Ovary (tissue), 9 donors: ENCODE measurements around the gene SNCG. TPM values are rescaled to one million over a fixed set of nuclear protein-coding genes. Genes with fewer than 3 reads are reported as not detected.
"Not testable (repeated sequence)": the region's sequence is repeated elsewhere in the genome, so short reads cannot be mapped to it uniquely, and the experiment has no call there.

Experiments used
- DNase-seq, 5 donors: peaks; one replicate each; pipeline ENCODE4 v3.0.0-alpha.2; 2019 to 2020
- H3K27ac ChIP-seq, 2 donors: fragments of 200-600 bp; one replicate each; pipeline versions ENCODE4 v1.5.1 to v1.8.0; 2019 to 2022
- H3K27me3 ChIP-seq: fragments of 200-600 bp; one replicate; pipeline ENCODE4 v1.8.0; 2022
- H3K36me3 ChIP-seq: fragments of 200-600 bp; sonication (generic); one replicate; pipeline ENCODE4 v1.5.1; 2019
- H3K4me1 ChIP-seq: one replicate; pipeline ENCODE4 v1.8.1; 2013; ENCODE audit warnings: mild to moderate bottlenecking, moderate library complexity; ENCODE audit not compliant: insufficient read depth
- H3K4me3 ChIP-seq: fragments of 200-600 bp; sonication (generic); one replicate; pipeline ENCODE4 v1.5.1; 2017
- H3K9me3 ChIP-seq, 2 donors: fragments of 200-600 bp in 1 of 2; sonication (generic) in 1 of 2; one replicate each; pipeline versions ENCODE4 v1.5.1 to v1.8.1; 2013 to 2019; ENCODE audit warnings: mild to moderate bottlenecking in 1 of 2, moderate library complexity in 1 of 2
- CTCF ChIP-seq, 3 donors: fragments of 450-650 bp in 2 of 3; fragments of 200-600 bp in 1 of 3; IDR thresholded peaks; one replicate each; pipeline versions ENCODE4 v1.5.1 to v1.8.0; 2016 to 2022; ENCODE audit warnings: antibody characterized with exemption in 3 of 3, mild to moderate bottlenecking in 1 of 3
- EP300 ChIP-seq: sonication (generic); formaldehyde crosslinking; IDR thresholded peaks from one replicate; pipeline ENCODE4 v1.6.1; 2017; ENCODE audit warnings: antibody characterized with exemption
- POLR2A ChIP-seq: fragments of 450-650 bp; IDR thresholded peaks from one replicate; pipeline ENCODE4 v1.6.1; 2017; ENCODE audit warnings: antibody characterized with exemption, mild to moderate bottlenecking, moderate library complexity
- WGBS, 3 donors: extraction: QIAGEN DNeasy Blood & Tissue Kit in 1 of 3; methylation state at CpG; one replicate each; pipeline versions ENCODE4 v1.1.5 to v1.1.7; 2013 to 2017; 5-methylcytosine and 5-hydroxymethylcytosine counted together
- intact Hi-C, 4 donors: fragments of 100-400 bp; cut with DNase I; formaldehyde crosslinking; loops; one replicate each; pipeline versions ENCODE4 v1.11.0 to v1.15.1; 2022 to 2023
- polyA plus RNA-seq, 2 donors: library from polyadenylated mRNA; stranded (reverse); fragments of 200-250 nt in 1 of 2; fragments of 350-450 nt in 1 of 2; fragmentation: Illumina TruSeq in 1 of 2; extraction: RNeasy Lipid Tissue Mini Kit (QIAGEN cat#74804) in 1 of 2; gene quantifications; one replicate each; pipeline ENCODE4 v1.2.3, GENCODE V29; 2013 to 2014
- small RNA-seq: library from RNA; depleted of rRNA; stranded (forward); fragments of <200 nt; gene quantifications from one replicate; pipeline ENCODE3, GENCODE V24; 2016
- total RNA-seq, 7 donors: library from RNA; depleted of rRNA in 2 of 7; stranded (reverse); fragments of >200 nt in 2 of 7; fragmentation: NEBNext Ultra II Directional in 3 of 7; extraction: Animal tissue kit (Norgen Biotek cat#: 25700) in 3 of 7; gene quantifications; one replicate each; pipeline versions ENCODE4 v1.1.0 to v1.2.4, GENCODE V29; 2016 to 2023
- donor health status: DM: no; HTN: no; CAD: no; lungs with moderate emphysema.
- donor health status: DM: no; HTN: no; CAD: no.
- donor health status: Bipolar disorder and iron deficiency.
- donor health status: DM: yes; HTN: yes; CAD: no.
- donor health status: DM: no; HTN: no; CAD: no.
- donor health status: DM: yes; HTN: yes; CAD: no.

SNCG gene
- total and polyA plus RNA-seq, 9 donors = 13.7 to 76.1 (median 41.9) TPM

- 36 to 63% (median 42%) methylated on average over 2 of the region's 2 CpGs for WGBS, 3 donors
- no peaks in the 10 kb centered on the region for H3K36me3 ChIP-seq
- no peak overlapping the region for H3K27ac ChIP-seq
These were observed 34.5 kb downstream of the SNCG start for GRCh38 chr10:86992929-86993328.

DNA sequence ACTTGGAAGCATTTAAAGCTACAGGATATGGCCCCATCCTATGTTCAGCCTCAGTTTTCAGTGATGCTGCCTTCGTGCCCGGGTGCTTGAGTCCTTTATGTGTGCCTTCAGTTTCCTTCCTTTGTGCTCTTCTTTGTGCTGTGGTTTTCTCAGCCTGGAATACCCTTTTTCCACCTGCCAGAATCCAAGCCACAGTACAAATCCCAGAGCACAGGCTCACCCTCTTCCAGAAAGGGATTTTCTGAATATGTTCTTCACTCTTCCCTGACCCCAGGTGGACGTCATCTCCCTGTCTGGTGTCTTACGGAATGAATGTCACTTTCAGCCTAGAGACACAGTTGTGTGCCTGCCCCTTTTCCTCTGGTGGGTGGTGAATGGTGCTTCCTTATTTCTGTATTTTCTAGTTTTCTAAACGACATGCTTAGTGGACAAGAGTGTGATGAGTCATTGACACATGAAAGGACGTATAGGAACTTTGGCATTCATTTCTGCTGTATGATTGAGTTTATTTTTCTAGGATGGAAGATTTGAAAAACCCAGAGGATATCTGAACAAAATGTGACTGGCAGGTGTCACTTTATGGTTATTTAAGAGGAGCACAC, 41.5 kb downstream of the SNCG start:
- H3K4me3 ChIP-seq, DNase-seq, H3K27me3 ChIP-seq, H3K36me3 ChIP-seq, H3K4me1 ChIP-seq, intact Hi-C loops, H3K27ac ChIP-seq, H3K9me3 ChIP-seq: not testable (repeated sequence)
- 81 to 88% (median 86%) methylated on average over 6 of the region's 6 CpGs for WGBS, 3 donors

More at GRCh38 chr10:86992929-86993328, 34.5 kb downstream of the SNCG start:
- H3K27me3 ChIP-seq = no peaks in the 10 kb centered on the region
- no peaks in the 10 kb centered on the region for H3K9me3 ChIP-seq
- TF ChIP-seq CTCF (IDR thresholded peaks at IDR 0.05) (no peak), EP300 (no peak), POLR2A (no peak)
- no peak for DNase-seq
- H3K4me1 ChIP-seq = no peaks in the 10 kb centered on the region
- intact Hi-C loops = no loop called here
- H3K4me3 ChIP-seq = no peak overlapping the region

GRCh38 chr10:87000491-87000890, 42.1 kb downstream of the SNCG start:
- Histone ChIP-seq H3K9me3 (no peaks in the 10 kb centered on the region), H3K4me3 (no peak overlapping the region), H3K36me3 (no peaks in the 10 kb centered on the region), H3K27me3 (no peaks in the 10 kb centered on the region), H3K27ac (no peak overlapping the region), H3K4me1 (no peaks in the 10 kb centered on the region)
- no peak for TF ChIP-seq CTCF (IDR thresholded peaks at IDR 0.05)
- no peak for TF ChIP-seq POLR2A
- TF ChIP-seq EP300 = no peak
- WGBS, 3 donors = 63 to 67% (median 66%) methylated on average over 3 of the region's 3 CpGs
- intact Hi-C loops = no loop called here
- no peak for DNase-seq

DNA sequence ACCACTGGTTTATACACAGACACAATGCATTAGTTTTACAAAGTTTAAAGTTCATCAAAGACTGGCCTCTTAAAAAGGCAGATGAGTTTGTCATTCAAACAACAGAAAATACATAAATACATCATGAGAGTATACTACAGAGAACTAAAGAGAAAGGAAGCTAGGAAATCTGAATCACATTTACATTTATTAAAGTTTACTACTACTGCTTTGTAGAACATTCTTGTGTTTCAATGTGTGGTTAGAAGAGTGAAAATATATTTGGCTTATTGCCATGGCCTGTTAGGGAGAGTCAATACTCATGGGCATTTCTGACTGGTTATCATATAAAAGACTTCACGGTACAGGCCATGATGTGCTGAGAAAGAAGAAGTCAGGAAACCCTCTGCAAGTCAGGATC, 48.7 kb downstream of the SNCG start:
- H3K4me1 ChIP-seq, H3K9me3 ChIP-seq, H3K27me3 ChIP-seq, H3K36me3 ChIP-seq, DNase-seq, H3K4me3 ChIP-seq, intact Hi-C loops, H3K27ac ChIP-seq: not testable (repeated sequence)
- whole genome bisulfite sequencing, 3 donors = 41 to 59% (median 53%) methylated on average over 1 of the region's 1 CpG

GRCh38 chr10:87007674-87008073, 49.3 kb downstream of the SNCG start:
- DNase-seq, H3K27me3 ChIP-seq, H3K4me1 ChIP-seq, H3K9me3 ChIP-seq, H3K36me3 ChIP-seq, intact Hi-C loops, H3K27ac ChIP-seq, H3K4me3 ChIP-seq: not testable (repeated sequence)
- 96 to 98% (median 97%) methylated on average over 6 of the region's 6 CpGs for WGBS, 3 donors

DNA sequence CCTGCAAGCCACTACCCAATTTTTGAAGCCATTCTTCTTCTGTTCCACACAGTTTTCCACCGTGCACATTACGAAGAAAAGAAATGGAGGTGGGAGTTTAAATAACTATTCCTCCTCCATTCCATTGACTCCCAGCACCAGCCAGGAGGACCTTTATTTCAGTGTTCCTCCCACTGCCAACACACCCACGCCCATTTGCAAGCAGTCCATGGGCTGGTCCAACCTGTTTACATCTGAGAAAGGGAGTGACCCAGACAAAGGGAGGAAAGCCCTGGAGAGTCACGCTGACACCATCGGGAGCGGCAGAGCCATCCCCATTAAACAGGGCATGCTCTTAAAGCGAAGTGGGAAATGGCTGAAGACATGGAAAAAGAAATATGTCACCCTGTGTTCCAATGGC, 49.9 kb downstream of the SNCG start:
- H3K27me3 ChIP-seq, H3K9me3 ChIP-seq, intact Hi-C loops, DNase-seq, H3K36me3 ChIP-seq, H3K4me3 ChIP-seq, H3K4me1 ChIP-seq, H3K27ac ChIP-seq: not testable (repeated sequence)
- WGBS, 3 donors = 93 to 96% (median 96%) methylated on average over 7 of the region's 7 CpGs

- H3K27ac ChIP-seq, H3K4me3 ChIP-seq, H3K27me3 ChIP-seq, H3K36me3 ChIP-seq, intact Hi-C loops, H3K4me1 ChIP-seq, DNase-seq, H3K9me3 ChIP-seq: not testable (repeated sequence)
- 94 to 96% (median 95%) methylated on average over 16 to 18 of the region's 18 CpGs for WGBS, 3 donors
These were observed 50.8 kb downstream of the SNCG start for GRCh38 chr10:87009134-87009696.

Small RNAs within 50 kb of the gene (small RNA-seq; reads per million reads assigned to genes)
- not detected for gene BMS1P3

Other genes with a start within 250 kb of the SNCG start
- 10 to 100 TPM; 29.1 to 77.9 (median 62.2) TPM for gene BMPR1A, start 202.0 kb upstream of the SNCG start, total RNA-seq
- gene BMPR1A, start 202.0 kb upstream of the SNCG start, polyA plus RNA-seq = 10 to 100 TPM; 19.0 to 40.1 TPM
- gene MMRN2, start 984 bp upstream of the SNCG start, total RNA-seq = 10 to 100 TPM; 11.3 to 44.6 (median 18.5) TPM
- gene MMRN2, start 984 bp upstream of the SNCG start, polyA plus RNA-seq = 10 to 100 TPM; 21.2 to 29.9 TPM
- 100 to 1,000 TPM; 154 to 451 (median 231) TPM for gene ADIRF, start 9.9 kb downstream of the SNCG start, total RNA-seq
- 100 to 1,000 TPM in 1 of 2 donors, 10 to 100 TPM in 1; 57.4 to 528 TPM for gene ADIRF, start 9.9 kb downstream of the SNCG start, polyA plus RNA-seq
- gene FAM25A, start 61.7 kb downstream of the SNCG start, total RNA-seq = not detected
- not detected for gene FAM25A, start 61.7 kb downstream of the SNCG start, polyA plus RNA-seq
- 100 to 1,000 TPM; 116 to 142 (median 130) TPM for gene GLUD1, start 136.2 kb downstream of the SNCG start, total RNA-seq
- gene GLUD1, start 136.2 kb downstream of the SNCG start, polyA plus RNA-seq = 100 to 1,000 TPM in 1 of 2 donors, 10 to 100 TPM in 1; 92.2 to 164 TPM
- 10 to 100 TPM; 16.7 to 32.3 (median 26.8) TPM for gene SHLD2, start 136.6 kb downstream of the SNCG start, total RNA-seq
- 10 to 100 TPM; 11.5 to 13.5 TPM for gene SHLD2, start 136.6 kb downstream of the SNCG start, polyA plus RNA-seq